Smooth muscle cell (in vitro differentiated cells): ENCODE measurements around the gene CR1. TPM values are rescaled to one million over a fixed set of nuclear protein-coding genes. Genes with fewer than 3 reads are reported as not detected.
"Not testable (repeated sequence)": the region's sequence is repeated elsewhere in the genome, so short reads cannot be mapped to it uniquely, and the experiment has no call there.

ENCODE experiments used
- DNase-seq: peaks from one replicate; lab custom pipeline; 2025; ENCODE audit not compliant: unreplicated experiment; lab: John Stamatoyannopoulos, UW
- H2AFZ ChIP-seq: fragments of 200-600 bp; sonication (generic); 2 replicates; pipeline ENCODE4 v1.6.0; 2016; ENCODE audit warnings: antibody characterized with exemption, low read depth, mild to moderate bottlenecking
- H3F3A ChIP-seq: fragments of 200-600 bp; sonication (generic); 2 replicates; pipeline ENCODE4 v1.6.0; 2017; ENCODE audit warnings: antibody characterized with exemption, low read depth
- H3K27ac ChIP-seq: fragments of 200-600 bp; sonication (generic); 2 replicates; pipeline ENCODE4 v1.5.1; 2016; ENCODE audit warnings: low read depth, mild to moderate bottlenecking
- H3K27me3 ChIP-seq: fragments of 200-600 bp; sonication (generic); 2 replicates; pipeline ENCODE4 v1.6.1; 2016; ENCODE audit warnings: low read depth, mild to moderate bottlenecking
- H3K36me3 ChIP-seq: fragments of 200-600 bp; sonication (generic); 2 replicates; pipeline ENCODE4 v1.5.1; 2016; ENCODE audit warnings: low read depth
- H3K4me1 ChIP-seq: fragments of 200-600 bp; sonication (generic); 2 replicates; pipeline ENCODE4 v1.5.1; 2016; ENCODE audit warnings: low read depth
- H3K4me2 ChIP-seq: fragments of 200-600 bp; sonication (generic); 2 replicates; pipeline ENCODE4 v1.6.0; 2016; ENCODE audit warnings: mild to moderate bottlenecking
- H3K4me3 ChIP-seq: fragments of 200-600 bp; sonication (generic); 2 replicates; pipeline ENCODE4 v1.5.1; 2016; ENCODE audit warnings: mild to moderate bottlenecking
- H3K79me2 ChIP-seq: fragments of 200-600 bp; sonication (generic); 2 replicates; pipeline ENCODE4 v1.6.0; 2016; ENCODE audit warnings: low read depth, mild to moderate bottlenecking
- H3K9ac ChIP-seq: fragments of 200-600 bp; sonication (generic); 2 replicates; pipeline ENCODE4 v1.6.0; 2016; ENCODE audit warnings: low read depth
- H3K9me3 ChIP-seq: fragments of 200-600 bp; sonication (generic); replicated peaks from 2 replicates; pipeline ENCODE4 v1.5.1; 2016; ENCODE audit warnings: low read depth
- H4K20me1 ChIP-seq: fragments of 200-600 bp; sonication (generic); 2 replicates; pipeline ENCODE4 v1.6.0; 2016; ENCODE audit warnings: low read depth
- CTCF ChIP-seq: fragments of 200-600 bp; sonication (generic); IDR thresholded peaks from 2 replicates; pipeline ENCODE4 v1.5.1; 2017; ENCODE audit warnings: borderline replicate concordance, mild to moderate bottlenecking, antibody characterized with exemption; ENCODE audit not compliant: insufficient read depth, poor library complexity, severe bottlenecking
- WGBS: methylation state at CpG from one replicate; pipeline ENCODE4 v1.1.7; 2016; ENCODE audit warnings: low lambda C conversion rate; 5-methylcytosine and 5-hydroxymethylcytosine counted together
- polyA plus RNA-seq: library from polyadenylated mRNA; unstranded; fragments of >200 nt; fragmentation: Nextera tagmentation; extraction: Ambion mirVana; gene quantifications from 2 replicates; pipeline ENCODE4 v1.2.1, GENCODE V29; 2016
- total RNA-seq: library from RNA; depleted of rRNA; stranded (reverse); fragments of >200 nt; gene quantifications from 2 replicates; pipeline ENCODE4 v1.2.3, GENCODE V29; 2014

CR1 gene
- total and polyA plus RNA-seq, 2 experiments from 2014 or later = 0.25 TPM; not detected in 1

GRCh38 chr1:207612762-207613161 is 116.8 kb downstream of the CR1 start:
- Histone ChIP-seq H3K36me3 (no peaks in the 10 kb centered on the region), H2AFZ (no peak overlapping the region), H3K27me3 (no peaks in the 10 kb centered on the region), H3K4me3 (no peak overlapping the region), H3K4me1 (no peaks in the 10 kb centered on the region), H3K4me2 (no peak overlapping the region), H3K79me2 (no peaks in the 10 kb centered on the region), H3K9ac (no peak overlapping the region), H4K20me1 (no peaks in the 10 kb centered on the region), H3K27ac (no peak overlapping the region), H3F3A (no peaks in the 10 kb centered on the region), H3K9me3 (no peaks in the 10 kb centered on the region)
- 69% methylated on average over 11 of the region's 11 CpGs for WGBS
- no peak for DNase-seq
- no peak for TF ChIP-seq CTCF

- H3K4me2 ChIP-seq = no peak overlapping the region
- H3K36me3 ChIP-seq = no peaks in the 10 kb centered on the region
- H3K27ac ChIP-seq = no peak overlapping the region
- H3K27me3 ChIP-seq = no peaks in the 10 kb centered on the region
- no peaks in the 10 kb centered on the region for H3K79me2 ChIP-seq
- peak; percentile 73 for TF ChIP-seq CTCF
- no peaks in the 10 kb centered on the region for H3K4me1 ChIP-seq
- no peaks in the 10 kb centered on the region for H3F3A ChIP-seq
- no peaks in the 10 kb centered on the region for H3K9me3 ChIP-seq
- H4K20me1 ChIP-seq = no peaks in the 10 kb centered on the region
- H3K4me3 ChIP-seq = no peak overlapping the region
- no peak overlapping the region for H2AFZ ChIP-seq
- no peak overlapping the region for H3K9ac ChIP-seq
- WGBS = 58% methylated on average over 7 of the region's 7 CpGs
- no peak for DNase-seq
Observed at GRCh38 chr1:207619871-207620542, 124.0 kb downstream of the CR1 start.

GRCh38 chr1:207620543-207620893 is 124.6 kb downstream of the CR1 start:
- no peak overlapping the region for H2AFZ ChIP-seq
- H3K4me2 ChIP-seq = no peak overlapping the region
- no peaks in the 10 kb centered on the region for H3K79me2 ChIP-seq
- no peaks in the 10 kb centered on the region for H3K27me3 ChIP-seq
- no peak overlapping the region for H3K27ac ChIP-seq
- no peaks in the 10 kb centered on the region for H3K4me1 ChIP-seq
- no peaks in the 10 kb centered on the region for H4K20me1 ChIP-seq
- no peak for DNase-seq
- H3F3A ChIP-seq = no peaks in the 10 kb centered on the region
- H3K9me3 ChIP-seq = no peaks in the 10 kb centered on the region
- 99% methylated on average over 2 of the region's 2 CpGs for WGBS
- H3K4me3 ChIP-seq = no peak overlapping the region
- no peaks in the 10 kb centered on the region for H3K36me3 ChIP-seq
- no peak for TF ChIP-seq CTCF
- no peak overlapping the region for H3K9ac ChIP-seq

GRCh38 chr1:207625504-207626071 is 129.6 kb downstream of the CR1 start:
- not testable (repeated sequence) for H3K36me3 ChIP-seq, H3K79me2 ChIP-seq, H3K27ac ChIP-seq, H3K4me3 ChIP-seq, H3K4me1 ChIP-seq, H3F3A ChIP-seq, H4K20me1 ChIP-seq, H3K27me3 ChIP-seq, DNase-seq, H2AFZ ChIP-seq, H3K9me3 ChIP-seq, H3K4me2 ChIP-seq, H3K9ac ChIP-seq
- 92% methylated on average over 1 of the region's 1 CpG for WGBS
